HepG2 (cell line): Measurements from ENCODE around the gene OTOP2. TPM values are rescaled to one million over a fixed set of nuclear protein-coding genes. Genes with fewer than 3 reads are reported as not detected.

Experiments used
- ATAD3A ChIP-seq: sonication (generic); formaldehyde crosslinking; IDR thresholded peaks from 2 replicates; pipeline ENCODE4 v1.4.0; 2020; ENCODE audit warnings: missing genetic modification reagents
- BHLHE40 ChIP-seq: IDR thresholded peaks from 2 replicates; pipeline ENCODE4 v1.6.1; 2011; ENCODE audit warnings: low read length, improper control_type of control experiment
- GPN1 ChIP-seq: sonication (generic); formaldehyde crosslinking; IDR thresholded peaks from 2 replicates; pipeline ENCODE4 v1.5.1; 2020; ENCODE audit warnings: missing genetic modification reagents, borderline replicate concordance
- KDM5B ChIP-seq: sonication (generic); formaldehyde crosslinking; IDR thresholded peaks from 2 replicates; pipeline ENCODE4 v1.4.0; 2020; ENCODE audit warnings: missing genetic modification reagents, mild to moderate bottlenecking, borderline replicate concordance
- NCOA5 ChIP-seq: sonication (generic); formaldehyde crosslinking; IDR thresholded peaks from 2 replicates; pipeline ENCODE4 v1.4.0; 2020; ENCODE audit warnings: missing genetic modification reagents
- REL ChIP-seq: sonication (generic); formaldehyde crosslinking; conservative IDR thresholded peaks from 2 replicates; pipeline ENCODE4 v1.8.0; 2022; ENCODE audit warnings: mild to moderate bottlenecking, missing genetic modification reagents, moderate library complexity
- RFXANK ChIP-seq: IDR thresholded peaks from 2 replicates; pipeline ENCODE4 v1.6.1; 2016
- STAT6 ChIP-seq: sonication (generic); formaldehyde crosslinking; IDR thresholded peaks from 2 replicates; pipeline ENCODE4 v1.4.0; 2020; ENCODE audit warnings: missing genetic modification reagents, mild to moderate bottlenecking, borderline replicate concordance
- TOE1 ChIP-seq: sonication (generic); formaldehyde crosslinking; IDR thresholded peaks from 2 replicates; pipeline ENCODE4 v1.4.0; 2020; ENCODE audit warnings: mild to moderate bottlenecking, missing genetic modification reagents
- ZFP82 ChIP-seq: sonication (generic); formaldehyde crosslinking; IDR thresholded peaks from 2 replicates; pipeline ENCODE4 v1.5.1; 2020; ENCODE audit warnings: mild to moderate bottlenecking, missing genetic modification reagents, borderline replicate concordance
- ZNF24 ChIP-seq: fragments of 450-650 bp; IDR thresholded peaks from 2 replicates; pipeline ENCODE4 v1.6.1; 2017; ENCODE audit warnings: antibody characterized with exemption, mild to moderate bottlenecking
- ZNF296 ChIP-seq: sonication (generic); formaldehyde crosslinking; conservative IDR thresholded peaks from 2 replicates; pipeline ENCODE4 v1.5.0; 2020; ENCODE audit warnings: mild to moderate bottlenecking, missing genetic modification reagents
- ZNF317 ChIP-seq: sonication (generic); formaldehyde crosslinking; IDR thresholded peaks from 2 replicates; pipeline ENCODE4 v1.5.0; 2020; ENCODE audit warnings: mild to moderate bottlenecking, missing genetic modification reagents
- ZSCAN25 ChIP-seq: sonication (generic); formaldehyde crosslinking; IDR thresholded peaks from 2 replicates; pipeline ENCODE4 v1.8.0; 2022; ENCODE audit warnings: mild to moderate bottlenecking, missing genetic modification reagents
- polyA plus RNA-seq, 8 experiments: library from polyadenylated mRNA; depleted of rRNA in 3 of 8; stranded (reverse) in 7 of 8; unstranded in 1 of 8; fragments of >200 nt; fragmentation: Illumina TruSeq in 4 of 8; extraction: Trizol in 4 of 8; gene quantifications; 2 replicates each; pipeline versions ENCODE4 v1.2.1 to v1.2.3, GENCODE V29; 2011 to 2016; ENCODE audit warnings: low read depth in 4 of 8, missing spikeins in 1 of 8, mixed read lengths in 1 of 8; ENCODE audit not compliant: insufficient read depth in 1 of 8
- total RNA-seq, 5 experiments: library from RNA; depleted of rRNA; stranded (reverse); fragments of >200 nt; fragmentation: Illumina TruSeq; extraction: Trizol; gene quantifications; 2 replicates each; pipeline ENCODE4 v1.2.3, GENCODE V29; 2016; ENCODE audit warnings: low read depth in 1 of 5
- TF ChIP-seq, protein P1 (sequence below): sonication (generic); formaldehyde crosslinking; IDR thresholded peaks from 2 replicates; pipeline ENCODE4 v1.4.0; 2020; ENCODE audit warnings: mild to moderate bottlenecking, missing genetic modification reagents, borderline replicate concordance
- TF ChIP-seq, protein P2 (sequence below): sonication (generic); formaldehyde crosslinking; IDR thresholded peaks from 2 replicates; pipeline ENCODE4 v1.8.0; 2022; ENCODE audit warnings: mild to moderate bottlenecking, missing genetic modification reagents, moderate library complexity
- TF ChIP-seq, protein P3 (sequence below): sonication (generic); formaldehyde crosslinking; IDR thresholded peaks from 2 replicates; pipeline ENCODE4 v1.4.0; 2020; ENCODE audit warnings: missing genetic modification reagents, borderline replicate concordance
- TF ChIP-seq, protein P4 (sequence below): sonication (generic); formaldehyde crosslinking; IDR thresholded peaks from 2 replicates; pipeline ENCODE4 v1.4.0; 2020; ENCODE audit warnings: missing genetic modification reagents, borderline replicate concordance

Gene OTOP2
- total and polyA plus RNA-seq, 2 of the 13 experiments (the other 11 are each of a cell fraction or from before 2014, with no cell fraction given): not detected

DNA sequence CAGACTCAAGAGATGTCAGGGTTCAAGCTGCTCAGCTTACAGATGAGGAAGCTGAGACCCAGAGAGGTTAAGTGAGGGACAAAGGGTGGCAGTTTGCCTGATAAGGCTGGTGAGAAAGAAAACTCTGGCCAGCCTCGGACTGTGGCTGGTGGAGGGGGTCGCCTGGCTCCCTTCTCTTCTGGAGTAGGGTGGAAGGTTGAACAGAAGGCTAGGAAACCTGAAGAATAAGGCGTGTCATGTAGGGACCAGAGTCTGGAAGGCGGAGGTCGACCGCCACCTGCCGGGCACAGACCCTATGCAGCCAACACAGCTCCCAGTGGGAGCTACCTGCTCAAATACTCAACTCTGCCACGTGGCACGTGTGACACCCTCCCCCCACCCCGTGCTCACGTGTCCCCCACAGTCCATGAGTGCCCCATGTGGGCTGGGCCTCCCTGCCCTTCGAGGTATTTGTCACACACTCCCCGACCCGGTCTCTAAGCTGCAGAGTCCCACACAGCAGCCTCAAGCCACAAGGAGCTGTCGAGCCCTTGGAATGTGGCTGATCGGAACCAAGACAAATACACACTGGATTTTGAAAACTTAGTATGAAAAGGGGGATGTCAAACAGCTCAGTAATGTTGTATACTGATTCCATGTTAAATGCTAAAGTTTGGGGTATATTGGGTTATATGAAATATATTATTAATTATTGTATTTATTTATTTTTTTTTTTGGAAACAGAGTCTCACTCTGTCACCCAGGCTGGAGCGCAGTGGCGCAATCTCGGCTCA lies 36.7 kb downstream of the OTOP2 start (continued):
- TF ChIP-seq, protein P1, sequence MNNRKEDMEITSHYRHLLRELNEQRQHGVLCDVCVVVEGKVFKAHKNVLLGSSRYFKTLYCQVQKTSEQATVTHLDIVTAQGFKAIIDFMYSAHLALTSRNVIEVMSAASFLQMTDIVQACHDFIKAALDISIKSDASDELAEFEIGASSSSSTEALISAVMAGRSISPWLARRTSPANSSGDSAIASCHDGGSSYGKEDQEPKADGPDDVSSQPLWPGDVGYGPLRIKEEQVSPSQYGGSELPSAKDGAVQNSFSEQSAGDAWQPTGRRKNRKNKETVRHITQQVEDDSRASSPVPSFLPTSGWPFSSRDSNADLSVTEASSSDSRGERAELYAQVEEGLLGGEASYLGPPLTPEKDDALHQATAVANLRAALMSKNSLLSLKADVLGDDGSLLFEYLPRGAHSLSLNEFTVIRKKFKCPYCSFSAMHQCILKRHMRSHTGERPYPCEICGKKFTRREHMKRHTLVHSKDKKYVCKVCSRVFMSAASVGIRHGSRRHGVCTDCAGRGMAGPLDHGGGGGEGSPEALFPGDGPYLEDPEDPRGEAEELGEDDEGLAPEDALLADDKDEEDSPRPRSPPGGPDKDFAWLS (CRISPR knock-in tag): no peak
- TF ChIP-seq GPN1 (no peak), ZFP82 (CRISPR knock-in tag) (no peak), ZNF317 (CRISPR knock-in tag) (no peak), ATAD3A (CRISPR knock-in tag) (no peak), ZNF296 (CRISPR knock-in tag) (no peak), BHLHE40 (peak; percentile 100), NCOA5 (CRISPR knock-in tag) (no peak), KDM5B (CRISPR knock-in tag) (peak; percentile 90), RFXANK (CRISPR knock-in tag) (no peak), STAT6 (no peak), ZNF24 (no peak), REL (CRISPR knock-in tag) (no peak), ZSCAN25 (CRISPR knock-in tag) (peak; percentile 20; the same call in 1 of the 2 replicates), TOE1 (CRISPR knock-in tag) (no peak; the same call in 1 of the 2 replicates)
- TF ChIP-seq, protein P2, sequence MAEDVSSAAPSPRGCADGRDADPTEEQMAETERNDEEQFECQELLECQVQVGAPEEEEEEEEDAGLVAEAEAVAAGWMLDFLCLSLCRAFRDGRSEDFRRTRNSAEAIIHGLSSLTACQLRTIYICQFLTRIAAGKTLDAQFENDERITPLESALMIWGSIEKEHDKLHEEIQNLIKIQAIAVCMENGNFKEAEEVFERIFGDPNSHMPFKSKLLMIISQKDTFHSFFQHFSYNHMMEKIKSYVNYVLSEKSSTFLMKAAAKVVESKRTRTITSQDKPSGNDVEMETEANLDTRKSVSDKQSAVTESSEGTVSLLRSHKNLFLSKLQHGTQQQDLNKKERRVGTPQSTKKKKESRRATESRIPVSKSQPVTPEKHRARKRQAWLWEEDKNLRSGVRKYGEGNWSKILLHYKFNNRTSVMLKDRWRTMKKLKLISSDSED (CRISPR knock-in tag): no peak
- TF ChIP-seq, protein P3, sequence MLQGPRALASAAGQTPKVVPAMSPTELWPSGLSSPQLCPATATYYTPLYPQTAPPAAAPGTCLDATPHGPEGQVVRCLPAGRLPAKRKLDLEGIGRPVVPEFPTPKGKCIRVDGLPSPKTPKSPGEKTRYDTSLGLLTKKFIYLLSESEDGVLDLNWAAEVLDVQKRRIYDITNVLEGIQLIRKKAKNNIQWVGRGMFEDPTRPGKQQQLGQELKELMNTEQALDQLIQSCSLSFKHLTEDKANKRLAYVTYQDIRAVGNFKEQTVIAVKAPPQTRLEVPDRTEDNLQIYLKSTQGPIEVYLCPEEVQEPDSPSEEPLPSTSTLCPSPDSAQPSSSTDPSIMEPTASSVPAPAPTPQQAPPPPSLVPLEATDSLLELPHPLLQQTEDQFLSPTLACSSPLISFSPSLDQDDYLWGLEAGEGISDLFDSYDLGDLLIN (CRISPR knock-in tag): no peak
- TF ChIP-seq, protein P4, sequence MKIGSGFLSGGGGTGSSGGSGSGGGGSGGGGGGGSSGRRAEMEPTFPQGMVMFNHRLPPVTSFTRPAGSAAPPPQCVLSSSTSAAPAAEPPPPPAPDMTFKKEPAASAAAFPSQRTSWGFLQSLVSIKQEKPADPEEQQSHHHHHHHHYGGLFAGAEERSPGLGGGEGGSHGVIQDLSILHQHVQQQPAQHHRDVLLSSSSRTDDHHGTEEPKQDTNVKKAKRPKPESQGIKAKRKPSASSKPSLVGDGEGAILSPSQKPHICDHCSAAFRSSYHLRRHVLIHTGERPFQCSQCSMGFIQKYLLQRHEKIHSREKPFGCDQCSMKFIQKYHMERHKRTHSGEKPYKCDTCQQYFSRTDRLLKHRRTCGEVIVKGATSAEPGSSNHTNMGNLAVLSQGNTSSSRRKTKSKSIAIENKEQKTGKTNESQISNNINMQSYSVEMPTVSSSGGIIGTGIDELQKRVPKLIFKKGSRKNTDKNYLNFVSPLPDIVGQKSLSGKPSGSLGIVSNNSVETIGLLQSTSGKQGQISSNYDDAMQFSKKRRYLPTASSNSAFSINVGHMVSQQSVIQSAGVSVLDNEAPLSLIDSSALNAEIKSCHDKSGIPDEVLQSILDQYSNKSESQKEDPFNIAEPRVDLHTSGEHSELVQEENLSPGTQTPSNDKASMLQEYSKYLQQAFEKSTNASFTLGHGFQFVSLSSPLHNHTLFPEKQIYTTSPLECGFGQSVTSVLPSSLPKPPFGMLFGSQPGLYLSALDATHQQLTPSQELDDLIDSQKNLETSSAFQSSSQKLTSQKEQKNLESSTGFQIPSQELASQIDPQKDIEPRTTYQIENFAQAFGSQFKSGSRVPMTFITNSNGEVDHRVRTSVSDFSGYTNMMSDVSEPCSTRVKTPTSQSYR (CRISPR knock-in tag): peak; percentile 97
